GM21515 (cell line): ENCODE results near the gene CXCL8.
A peak's percentile ranks its signal among the peaks of the same experiment; 100 is the strongest.

Experiments
- ATAC-seq: cut with Tn5 transposase; IDR thresholded peaks from one replicate; pipeline ENCODE4 v1.9.1; 2021; ENCODE audit not compliant: unreplicated experiment

CXCL8 gene

DNA sequence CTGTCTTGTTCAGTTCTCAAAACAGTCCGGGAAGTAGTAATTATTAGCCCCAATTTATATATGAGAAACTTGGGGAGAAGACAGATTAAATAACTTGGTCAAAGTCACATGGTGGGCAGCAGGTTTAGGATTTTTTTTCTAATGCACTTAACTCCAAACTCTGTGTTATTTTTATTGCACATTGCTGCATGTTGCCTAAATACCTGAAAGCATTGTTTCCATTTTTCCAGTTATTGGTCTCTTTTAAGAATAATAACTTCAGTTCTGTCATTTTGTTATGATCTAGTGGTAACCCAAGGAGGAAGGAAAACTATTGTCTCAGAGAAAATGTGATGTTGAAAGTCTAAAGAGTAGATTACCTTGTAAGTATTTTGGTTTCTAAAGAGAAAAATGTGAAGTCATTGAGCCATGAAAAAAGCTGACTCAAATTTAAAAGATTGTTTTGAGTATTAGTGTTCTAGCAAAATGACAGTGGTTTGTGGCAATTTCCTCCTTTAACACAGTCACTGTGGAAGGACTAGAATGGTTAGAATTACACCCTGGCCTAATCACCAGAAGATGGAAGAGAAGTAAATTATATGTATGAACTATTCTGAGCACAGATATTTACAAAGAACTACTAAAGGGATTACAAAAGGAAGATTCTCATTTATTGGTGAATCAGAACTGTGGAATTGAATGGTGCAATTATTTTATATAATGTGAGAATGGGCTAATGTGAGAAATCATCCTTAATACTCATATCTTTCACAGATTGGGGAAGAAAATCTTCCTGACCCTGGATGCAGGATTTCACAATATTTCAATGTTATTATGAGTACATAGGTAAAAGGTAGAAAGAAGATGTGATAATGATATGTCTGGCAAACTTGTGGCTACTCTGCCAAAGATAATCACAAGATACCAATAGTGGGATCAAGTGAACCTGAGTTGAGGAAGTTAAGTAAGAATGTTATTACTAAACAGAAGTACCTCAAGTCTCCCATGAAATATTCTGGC, 21.7 kb upstream of the CXCL8 start:
- ATAC-seq: peak; percentile 90

DNA sequence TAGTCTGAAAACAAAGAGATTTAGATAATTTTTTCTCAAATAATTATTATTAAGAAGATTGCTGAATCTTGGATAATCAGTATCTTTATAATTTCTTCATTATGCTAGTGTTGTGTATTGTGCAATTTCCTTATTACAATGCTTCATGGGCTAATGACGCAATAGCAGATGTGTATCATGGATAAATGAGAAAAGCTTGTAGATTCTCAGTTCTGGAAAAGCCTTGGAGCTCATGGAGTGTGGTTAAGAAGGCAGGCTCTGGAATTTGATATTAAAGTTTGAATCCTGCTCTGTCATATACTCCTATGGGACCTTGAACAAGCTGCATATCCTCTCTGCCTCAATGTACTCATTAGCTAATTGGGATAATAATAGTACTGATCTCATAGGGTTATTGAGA, 18.9 kb upstream of the CXCL8 start:
- ATAC-seq: no peak

DNA sequence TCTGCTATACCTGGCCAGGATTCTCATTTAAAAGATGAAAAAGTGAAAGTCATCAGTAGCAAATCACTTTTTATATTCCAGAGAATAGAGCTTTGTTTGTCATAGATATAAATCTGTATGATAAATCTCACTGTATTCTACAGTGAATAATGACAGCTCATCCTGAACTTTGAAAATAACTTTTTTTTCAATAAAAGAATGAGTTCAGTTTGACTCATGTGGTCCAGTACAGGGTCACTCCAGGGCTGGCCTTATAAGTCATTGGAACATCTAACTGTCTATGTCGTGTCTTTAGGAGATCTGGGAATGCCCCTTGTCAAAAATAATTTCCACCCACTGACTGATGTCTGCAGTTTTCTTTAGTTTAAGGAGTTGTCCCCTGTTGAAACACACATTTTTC, 18.5 kb upstream of the CXCL8 start:
- no peak for ATAC-seq

GRCh38 chr4:73723023-73723422, 17.3 kb upstream of the CXCL8 start:
- ATAC-seq: no peak

GRCh38 chr4:73723928-73724327, 16.4 kb upstream of the CXCL8 start:
- no peak for ATAC-seq

DNA sequence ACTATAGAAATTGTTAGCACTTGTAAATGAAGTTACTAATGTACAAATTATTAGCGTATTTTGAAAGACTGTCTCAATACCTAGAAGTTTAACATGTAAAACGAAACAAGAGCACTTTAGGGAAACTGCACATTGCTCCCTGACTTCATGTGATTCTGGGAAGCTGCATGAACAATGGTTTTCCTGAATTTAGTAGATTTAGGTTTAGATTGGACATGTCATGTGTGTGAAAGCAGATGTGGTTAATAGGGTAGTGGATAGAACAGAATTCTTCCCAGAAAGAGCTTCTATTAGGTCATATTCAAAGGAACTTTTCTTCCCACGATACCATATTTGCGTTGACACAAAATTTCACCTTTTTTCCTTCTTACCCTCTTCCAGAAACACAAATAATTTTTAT, 14.9 kb upstream of the CXCL8 start:
- no peak for ATAC-seq

- ATAC-seq: no peak
Measured at GRCh38 chr4:73725985-73726384, 14.4 kb upstream of the CXCL8 start.

GRCh38 chr4:73727685-73728084, 12.7 kb upstream of the CXCL8 start:
- peak; percentile 53 for ATAC-seq

DNA sequence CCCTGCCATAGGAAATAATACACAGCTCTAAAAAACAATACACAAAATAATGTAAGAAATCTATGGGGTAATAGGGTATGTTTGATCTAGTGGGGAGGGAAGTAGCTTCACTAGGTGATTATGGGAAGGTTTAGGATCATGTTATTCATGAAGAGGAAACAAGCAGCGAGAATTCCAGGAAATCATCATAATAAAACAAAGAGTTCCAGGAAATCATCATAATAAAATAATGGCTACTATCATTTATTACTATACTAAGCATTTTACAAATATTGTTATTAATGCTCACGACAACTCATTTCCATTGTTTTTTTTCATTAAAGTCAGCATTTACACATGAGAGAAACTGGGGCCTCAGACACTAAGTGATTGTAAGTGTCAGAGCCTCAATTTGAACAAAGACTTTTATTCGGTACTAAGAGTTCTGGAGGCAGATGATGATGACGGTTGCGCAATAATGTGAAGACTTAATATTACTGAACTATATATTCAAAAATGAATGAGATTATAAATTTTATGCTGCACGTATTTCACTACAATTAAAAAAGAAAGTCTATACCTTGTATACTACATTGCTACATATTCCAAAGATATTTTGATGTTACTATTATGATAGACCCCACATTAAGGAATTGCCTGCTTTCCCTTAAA, 12.2 kb upstream of the CXCL8 start:
- ATAC-seq: no peak

DNA sequence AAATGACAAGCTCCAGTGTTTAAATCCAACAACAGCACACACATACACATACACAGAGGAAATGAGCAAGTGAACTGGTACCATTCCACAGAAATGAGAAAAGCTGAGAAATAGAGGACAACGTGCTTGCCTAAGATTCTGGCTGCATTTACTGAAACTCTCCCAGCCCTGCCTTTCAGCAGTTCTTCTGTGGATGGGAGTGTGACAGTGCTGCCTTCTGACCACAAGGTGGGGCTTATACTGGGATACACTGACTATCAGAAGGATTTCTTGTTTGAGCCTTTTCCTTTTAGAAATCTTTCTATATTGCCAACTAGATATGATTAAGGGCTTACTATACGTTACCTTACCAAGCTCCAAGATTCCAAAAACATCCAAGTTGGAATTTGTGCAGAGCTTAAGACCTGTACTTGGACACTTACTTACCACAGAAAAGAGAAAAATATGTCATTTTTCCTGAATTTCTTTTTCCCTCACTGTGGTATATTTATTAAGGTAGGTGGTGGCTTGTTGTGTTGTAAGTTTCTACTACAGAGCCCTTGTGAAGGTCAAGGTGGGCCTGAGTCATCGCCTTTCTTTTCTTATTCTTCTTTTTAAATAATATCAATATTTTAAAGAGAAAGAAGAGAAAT, 10.7 kb upstream of the CXCL8 start:
- ATAC-seq: peak; percentile 78

DNA sequence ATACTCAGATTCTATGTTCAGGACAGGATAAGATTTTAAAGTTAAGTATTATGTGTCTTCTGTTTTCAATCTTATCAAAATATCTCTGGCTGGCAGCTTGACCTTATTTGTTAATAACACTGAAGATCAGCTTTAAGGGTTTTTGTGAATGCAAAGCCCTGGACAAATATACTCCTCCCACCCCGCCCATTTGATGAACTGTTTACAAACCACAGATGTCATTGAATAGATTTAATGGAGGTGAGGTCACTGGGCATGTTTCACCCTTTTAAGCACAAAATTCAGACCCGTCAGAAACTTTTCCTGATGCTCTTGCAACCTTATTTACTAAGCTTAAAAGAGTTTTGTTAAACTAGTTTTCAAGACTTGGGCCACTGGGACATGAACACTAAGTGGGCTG, 10.1 kb upstream of the CXCL8 start:
- ATAC-seq: no peak

- ATAC-seq: no peak
Measured at GRCh38 chr4:73730867-73731266, 9.5 kb upstream of the CXCL8 start.

DNA sequence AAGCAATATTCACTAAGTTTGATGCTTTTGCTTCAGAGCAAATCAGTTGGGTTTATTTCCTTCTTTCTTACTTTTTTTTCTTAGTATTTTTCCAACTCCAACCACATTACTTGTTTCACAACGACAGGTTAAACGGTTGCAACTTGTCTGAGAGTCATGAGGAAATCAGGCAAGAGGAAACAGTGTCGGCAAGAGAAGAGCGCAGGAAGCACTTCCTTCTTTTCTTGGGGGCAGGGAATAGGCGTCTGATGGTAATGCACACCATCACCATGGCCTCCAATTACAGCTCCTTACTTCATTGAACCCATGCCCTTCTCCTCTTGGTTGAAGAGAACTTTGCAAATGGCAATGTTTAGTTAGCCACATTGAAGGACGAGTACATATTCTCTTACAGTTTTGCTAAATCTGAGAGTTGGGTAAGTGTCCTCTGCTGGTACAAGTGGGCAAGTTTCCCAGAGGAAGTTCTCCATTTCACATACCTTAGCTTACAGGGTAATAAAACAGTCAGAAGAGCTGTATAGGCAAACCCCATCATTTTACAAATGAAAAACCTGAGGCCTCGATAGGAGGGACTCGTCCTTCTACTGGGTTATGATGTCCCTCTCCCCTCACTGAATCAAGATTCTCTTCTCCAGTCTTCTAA, 8.3 kb upstream of the CXCL8 start:
- no peak for ATAC-seq

DNA sequence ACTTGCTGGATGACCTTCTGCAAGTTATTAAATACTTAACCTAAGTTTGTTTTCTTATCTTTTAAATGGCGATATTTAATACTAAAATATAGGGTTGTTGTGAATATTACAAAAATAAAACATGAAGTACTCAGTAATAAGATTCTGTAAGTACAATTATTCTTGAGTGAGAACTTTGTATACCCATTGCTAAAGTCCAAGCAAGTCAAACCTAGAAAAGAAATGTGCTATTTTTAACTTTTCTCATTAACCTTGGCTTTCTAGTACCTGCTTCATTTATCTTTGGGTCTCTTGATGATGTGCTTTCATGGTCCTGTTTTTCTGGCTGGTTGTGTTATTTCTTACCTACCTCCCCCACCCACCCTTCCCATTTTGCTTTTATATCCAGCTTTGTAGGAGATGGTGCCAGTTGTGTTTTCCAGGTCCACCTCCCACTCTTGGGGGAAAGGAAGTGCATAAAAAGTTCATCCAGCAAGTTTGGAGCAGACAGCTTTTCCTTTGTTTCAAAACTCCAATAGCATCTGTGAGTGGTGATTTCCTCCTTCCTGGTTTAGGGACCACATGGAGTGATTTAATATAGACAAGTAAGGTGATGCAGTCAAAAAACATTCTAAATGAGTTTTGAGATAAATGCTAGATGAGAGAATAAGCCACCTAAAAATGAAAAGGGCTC, 7.5 kb upstream of the CXCL8 start:
- ATAC-seq: no peak

- no peak for ATAC-seq
Measured at GRCh38 chr4:73734530-73735001, 5.8 kb upstream of the CXCL8 start.

GRCh38 chr4:73735231-73735630, 5.1 kb upstream of the CXCL8 start:
- peak; percentile 82 for ATAC-seq

DNA sequence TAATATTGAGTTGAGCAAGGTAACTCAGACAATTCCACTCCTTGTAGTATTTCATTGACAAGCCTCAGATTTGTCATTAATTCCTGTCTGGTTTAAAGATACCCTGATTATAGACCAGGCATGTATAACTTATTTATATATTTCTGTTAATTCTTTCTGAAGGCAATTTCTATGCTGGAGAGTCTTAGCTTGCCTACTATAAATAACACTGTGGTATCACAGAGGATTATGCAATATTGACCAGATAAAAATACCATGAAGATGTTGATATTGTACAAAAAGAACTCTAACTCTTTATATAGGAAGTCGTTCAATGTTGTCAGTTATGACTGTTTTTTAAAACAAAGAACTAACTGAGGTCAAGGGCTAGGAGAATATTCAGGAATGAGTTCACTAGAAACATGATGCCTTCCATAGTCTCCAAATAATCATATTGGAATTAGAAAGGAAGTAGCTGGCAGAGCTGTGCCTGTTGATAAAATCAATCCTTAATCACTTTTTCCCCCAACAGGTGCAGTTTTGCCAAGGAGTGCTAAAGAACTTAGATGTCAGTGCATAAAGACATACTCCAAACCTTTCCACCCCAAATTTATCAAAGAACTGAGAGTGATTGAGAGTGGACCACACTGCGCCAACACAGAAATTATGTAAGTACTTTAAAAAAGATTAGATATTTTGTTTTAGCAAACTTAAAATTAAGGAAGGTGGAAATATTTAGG, 821 bp downstream of the CXCL8 start:
- no peak for ATAC-seq

DNA sequence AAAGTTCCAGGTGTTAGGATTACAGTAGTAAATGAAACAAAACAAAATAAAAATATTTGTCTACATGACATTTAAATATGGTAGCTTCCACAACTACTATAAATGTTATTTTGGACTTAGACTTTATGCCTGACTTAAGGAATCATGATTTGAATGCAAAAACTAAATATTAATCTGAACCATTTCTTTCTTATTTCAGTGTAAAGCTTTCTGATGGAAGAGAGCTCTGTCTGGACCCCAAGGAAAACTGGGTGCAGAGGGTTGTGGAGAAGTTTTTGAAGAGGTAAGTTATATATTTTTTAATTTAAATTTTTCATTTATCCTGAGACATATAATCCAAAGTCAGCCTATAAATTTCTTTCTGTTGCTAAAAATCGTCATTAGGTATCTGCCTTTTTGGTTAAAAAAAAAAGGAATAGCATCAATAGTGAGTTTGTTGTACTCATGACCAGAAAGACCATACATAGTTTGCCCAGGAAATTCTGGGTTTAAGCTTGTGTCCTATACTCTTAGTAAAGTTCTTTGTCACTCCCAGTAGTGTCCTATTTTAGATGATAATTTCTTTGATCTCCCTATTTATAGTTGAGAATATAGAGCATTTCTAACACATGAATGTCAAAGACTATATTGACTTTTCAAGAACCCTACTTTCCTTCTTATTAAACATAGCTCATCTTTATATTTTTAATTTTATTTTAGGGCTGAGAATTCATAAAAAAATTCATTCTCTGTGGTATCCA, 1.6 kb downstream of the CXCL8 start:
- no peak for ATAC-seq

DNA sequence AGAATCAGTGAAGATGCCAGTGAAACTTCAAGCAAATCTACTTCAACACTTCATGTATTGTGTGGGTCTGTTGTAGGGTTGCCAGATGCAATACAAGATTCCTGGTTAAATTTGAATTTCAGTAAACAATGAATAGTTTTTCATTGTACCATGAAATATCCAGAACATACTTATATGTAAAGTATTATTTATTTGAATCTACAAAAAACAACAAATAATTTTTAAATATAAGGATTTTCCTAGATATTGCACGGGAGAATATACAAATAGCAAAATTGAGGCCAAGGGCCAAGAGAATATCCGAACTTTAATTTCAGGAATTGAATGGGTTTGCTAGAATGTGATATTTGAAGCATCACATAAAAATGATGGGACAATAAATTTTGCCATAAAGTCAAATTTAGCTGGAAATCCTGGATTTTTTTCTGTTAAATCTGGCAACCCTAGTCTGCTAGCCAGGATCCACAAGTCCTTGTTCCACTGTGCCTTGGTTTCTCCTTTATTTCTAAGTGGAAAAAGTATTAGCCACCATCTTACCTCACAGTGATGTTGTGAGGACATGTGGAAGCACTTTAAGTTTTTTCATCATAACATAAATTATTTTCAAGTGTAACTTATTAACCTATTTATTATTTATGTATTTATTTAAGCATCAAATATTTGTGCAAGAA, 2.3 kb downstream of the CXCL8 start:
- no peak for ATAC-seq
